Measurements from ENCODE around the gene TEX54. TPM values are rescaled to one million over a fixed set of nuclear protein-coding genes. Genes with fewer than 3 reads are reported as not detected.

The TEX54 gene
- total and polyA plus RNA-seq, 2 of the 13 experiments (the other 11 are each of a cell fraction or from before 2014, with no cell fraction given) = not detected

DNA sequence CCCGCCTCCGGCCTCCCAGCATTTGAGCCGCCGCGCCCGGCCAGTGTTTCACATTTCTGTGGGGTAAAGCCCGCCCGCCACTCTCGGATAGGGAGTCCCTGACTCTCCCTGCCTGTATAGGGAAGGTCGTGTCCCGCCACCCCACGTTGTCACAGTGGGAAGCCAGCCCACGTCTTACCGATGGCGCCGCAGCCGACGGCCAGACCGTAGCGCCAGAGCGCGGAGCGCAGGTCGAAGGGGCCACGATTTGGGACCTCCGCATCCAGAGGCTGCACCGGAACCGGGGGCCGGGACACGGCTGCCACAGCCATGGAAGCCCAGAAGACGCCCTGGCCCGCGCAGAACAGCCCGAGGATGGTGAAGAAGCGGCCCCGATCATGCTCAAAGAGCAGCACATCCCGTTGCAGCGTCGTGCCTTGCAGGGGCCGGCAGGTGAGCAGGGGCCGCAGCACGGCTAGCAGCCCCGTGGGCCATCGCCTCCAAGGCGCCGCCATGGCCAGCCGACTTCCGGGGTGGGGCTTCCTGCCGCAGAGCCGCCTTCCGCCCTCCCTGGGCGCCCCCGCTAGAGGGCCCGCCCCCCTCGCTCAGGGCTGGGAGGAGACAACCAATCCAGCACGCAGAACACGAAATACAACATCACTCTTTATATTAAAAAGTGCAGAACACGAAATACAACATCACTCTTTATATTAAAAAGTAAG, 41.0 kb downstream of the TEX54 start, which contains the start of gene TMEM223 (continued):
- TF ChIP-seq ZNF136 (CRISPR knock-in tag; IDR thresholded peaks at IDR 0.05; ENCODE audit: low read depth) (peak; percentile 89; the same call in 1 of the 2 replicates), U2AF1 (optimal IDR thresholded peaks at IDR 0.05; ENCODE audit: low read depth, low read length) (no peak), SNRNP70 (IDR thresholded peaks at IDR 0.05; ENCODE audit: low read depth, low read length) (no peak), GATAD1 (CRISPR knock-in tag; IDR thresholded peaks at IDR 0.05) (peak; percentile 92), SMAD9 (CRISPR knock-in tag; IDR thresholded peaks at IDR 0.05) (peak; percentile 79; the same call in 1 of the 2 replicates), STAT5B (CRISPR knock-in tag; IDR thresholded peaks at IDR 0.05) (0 out of 2 replicates have a peak, but pooled peaks have one; percentile 28), ZNF124 (CRISPR knock-in tag; IDR thresholded peaks at IDR 0.05) (peak; percentile 85; the same call in 1 of the 2 replicates), RFX3 (CRISPR knock-in tag; IDR thresholded peaks at IDR 0.05) (no peak), ZNF180 (CRISPR knock-in tag; IDR thresholded peaks at IDR 0.05; ENCODE audit: borderline replicate concordance, low read depth) (no peak), ZNF629 (CRISPR knock-in tag; conservative IDR thresholded peaks at IDR 0.05) (no peak), RAD21 (CRISPR knock-in tag; IDR thresholded peaks at IDR 0.05) (peak; percentile 62), KDM6A (CRISPR knock-in tag; IDR thresholded peaks at IDR 0.05; ENCODE audit: low read depth) (no peak), BHLHE40 (IDR thresholded peaks at IDR 0.05; ENCODE audit: low read length) (no peak), ZNF775 (CRISPR knock-in tag; IDR thresholded peaks at IDR 0.05; ENCODE audit: borderline replicate concordance) (no peak), EEA1 (CRISPR knock-in tag; IDR thresholded peaks at IDR 0.05; ENCODE audit: borderline replicate concordance) (no peak), ATM (IDR thresholded peaks at IDR 0.05; ENCODE audit: borderline replicate concordance) (no peak), MTA3 (CRISPR knock-in tag; IDR thresholded peaks at IDR 0.05) (no peak), SATB2 (CRISPR knock-in tag; IDR thresholded peaks at IDR 0.05) (no peak), NAIF1 (CRISPR knock-in tag; IDR thresholded peaks at IDR 0.05; ENCODE audit: borderline replicate concordance) (no peak), ZNF772 (CRISPR knock-in tag; IDR thresholded peaks at IDR 0.05) (peak; percentile 88)
- TF ChIP-seq, protein P1, sequence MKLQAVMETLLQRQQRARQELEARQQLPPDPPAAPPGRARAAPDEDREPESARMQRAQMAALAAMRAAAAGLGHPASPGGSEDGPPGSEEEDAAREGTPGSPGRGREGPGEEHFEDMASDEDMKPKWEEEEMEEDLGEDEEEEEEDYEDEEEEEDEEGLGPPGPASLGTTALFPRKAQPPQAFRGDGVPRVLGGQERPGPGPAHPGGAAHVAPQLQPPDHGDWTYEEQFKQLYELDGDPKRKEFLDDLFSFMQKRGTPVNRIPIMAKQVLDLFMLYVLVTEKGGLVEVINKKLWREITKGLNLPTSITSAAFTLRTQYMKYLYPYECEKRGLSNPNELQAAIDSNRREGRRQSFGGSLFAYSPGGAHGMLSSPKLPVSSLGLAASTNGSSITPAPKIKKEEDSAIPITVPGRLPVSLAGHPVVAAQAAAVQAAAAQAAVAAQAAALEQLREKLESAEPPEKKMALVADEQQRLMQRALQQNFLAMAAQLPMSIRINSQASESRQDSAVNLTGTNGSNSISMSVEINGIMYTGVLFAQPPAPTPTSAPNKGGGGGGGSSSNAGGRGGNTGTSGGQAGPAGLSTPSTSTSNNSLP (IDR thresholded peaks at IDR 0.05; ENCODE audit: low read depth, low read length) = no peak
- TF ChIP-seq, protein P2, sequence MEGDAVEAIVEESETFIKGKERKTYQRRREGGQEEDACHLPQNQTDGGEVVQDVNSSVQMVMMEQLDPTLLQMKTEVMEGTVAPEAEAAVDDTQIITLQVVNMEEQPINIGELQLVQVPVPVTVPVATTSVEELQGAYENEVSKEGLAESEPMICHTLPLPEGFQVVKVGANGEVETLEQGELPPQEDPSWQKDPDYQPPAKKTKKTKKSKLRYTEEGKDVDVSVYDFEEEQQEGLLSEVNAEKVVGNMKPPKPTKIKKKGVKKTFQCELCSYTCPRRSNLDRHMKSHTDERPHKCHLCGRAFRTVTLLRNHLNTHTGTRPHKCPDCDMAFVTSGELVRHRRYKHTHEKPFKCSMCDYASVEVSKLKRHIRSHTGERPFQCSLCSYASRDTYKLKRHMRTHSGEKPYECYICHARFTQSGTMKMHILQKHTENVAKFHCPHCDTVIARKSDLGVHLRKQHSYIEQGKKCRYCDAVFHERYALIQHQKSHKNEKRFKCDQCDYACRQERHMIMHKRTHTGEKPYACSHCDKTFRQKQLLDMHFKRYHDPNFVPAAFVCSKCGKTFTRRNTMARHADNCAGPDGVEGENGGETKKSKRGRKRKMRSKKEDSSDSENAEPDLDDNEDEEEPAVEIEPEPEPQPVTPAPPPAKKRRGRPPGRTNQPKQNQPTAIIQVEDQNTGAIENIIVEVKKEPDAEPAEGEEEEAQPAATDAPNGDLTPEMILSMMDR (CRISPR knock-in tag; IDR thresholded peaks at IDR 0.05) = peak; percentile 39; the same call in 1 of the 2 replicates
- TF ChIP-seq, protein P3, sequence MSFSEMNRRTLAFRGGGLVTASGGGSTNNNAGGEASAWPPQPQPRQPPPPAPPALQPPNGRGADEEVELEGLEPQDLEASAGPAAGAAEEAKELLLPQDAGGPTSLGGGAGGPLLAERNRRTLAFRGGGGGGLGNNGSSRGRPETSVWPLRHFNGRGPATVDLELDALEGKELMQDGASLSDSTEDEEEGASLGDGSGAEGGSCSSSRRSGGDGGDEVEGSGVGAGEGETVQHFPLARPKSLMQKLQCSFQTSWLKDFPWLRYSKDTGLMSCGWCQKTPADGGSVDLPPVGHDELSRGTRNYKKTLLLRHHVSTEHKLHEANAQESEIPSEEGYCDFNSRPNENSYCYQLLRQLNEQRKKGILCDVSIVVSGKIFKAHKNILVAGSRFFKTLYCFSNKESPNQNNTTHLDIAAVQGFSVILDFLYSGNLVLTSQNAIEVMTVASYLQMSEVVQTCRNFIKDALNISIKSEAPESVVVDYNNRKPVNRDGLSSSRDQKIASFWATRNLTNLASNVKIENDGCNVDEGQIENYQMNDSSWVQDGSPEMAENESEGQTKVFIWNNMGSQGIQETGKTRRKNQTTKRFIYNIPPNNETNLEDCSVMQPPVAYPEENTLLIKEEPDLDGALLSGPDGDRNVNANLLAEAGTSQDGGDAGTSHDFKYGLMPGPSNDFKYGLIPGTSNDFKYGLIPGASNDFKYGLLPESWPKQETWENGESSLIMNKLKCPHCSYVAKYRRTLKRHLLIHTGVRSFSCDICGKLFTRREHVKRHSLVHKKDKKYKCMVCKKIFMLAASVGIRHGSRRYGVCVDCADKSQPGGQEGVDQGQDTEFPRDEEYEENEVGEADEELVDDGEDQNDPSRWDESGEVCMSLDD (CRISPR knock-in tag; IDR thresholded peaks at IDR 0.05; ENCODE audit: borderline replicate concordance) = no peak
- TF ChIP-seq, protein P4, sequence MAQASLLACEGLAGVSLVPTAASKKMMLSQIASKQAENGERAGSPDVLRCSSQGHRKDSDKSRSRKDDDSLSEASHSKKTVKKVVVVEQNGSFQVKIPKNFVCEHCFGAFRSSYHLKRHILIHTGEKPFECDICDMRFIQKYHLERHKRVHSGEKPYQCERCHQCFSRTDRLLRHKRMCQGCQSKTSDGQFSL (CRISPR knock-in tag; IDR thresholded peaks at IDR 0.05) = no peak
